Esophagus muscularis mucosa (tissue), 4 donors: ENCODE results near the gene CENPP.

Source experiments
- CTCF ChIP-seq, 3 experiments: fragments of 200-600 bp in 2 of 3; fragments of 450-650 bp in 1 of 3; sonication (generic) in 2 of 3; IDR thresholded peaks; one replicate each; pipeline ENCODE4 v1.5.1; 2017 to 2019; ENCODE audit warnings: antibody characterized with exemption in 3 of 3, mild to moderate bottlenecking in 2 of 3, moderate library complexity in 1 of 3
- EP300 ChIP-seq: sonication (generic); formaldehyde crosslinking; IDR thresholded peaks from one replicate; pipeline ENCODE4 v1.6.1; 2017; ENCODE audit warnings: antibody characterized with exemption
- POLR2A ChIP-seq: fragments of 450-650 bp; IDR thresholded peaks from one replicate; pipeline ENCODE4 v1.6.1; 2017; ENCODE audit warnings: antibody characterized with exemption, moderate library complexity, mild to moderate bottlenecking, low read depth
- POLR2AphosphoS5 ChIP-seq, 2 donors: sonication (generic); formaldehyde crosslinking; IDR thresholded peaks; one replicate each; pipeline ENCODE4 v1.6.1; 2017; ENCODE audit warnings: antibody characterized with exemption in 2 of 2

- TF ChIP-seq CTCF (IDR thresholded peaks at IDR 0.05) (no peak), POLR2A (no peak), POLR2AphosphoS5 (IDR thresholded peaks at IDR 0.05) (no peak), EP300 (no peak)
Observed at GRCh38 chr9:92507496-92507895, 181.7 kb downstream of the CENPP start.
